ENCODE data around the gene IGSF21.

Gene IGSF21

GRCh38 chr1:18305182-18305795 lies 197.7 kb downstream of the IGSF21 start:
- no peak overlapping the region for H3K4me3 ChIP-seq (ENCODE audit: low read length)
- H3K9ac ChIP-seq (ENCODE audit: low read length) = no peak overlapping the region
- H3K27me3 ChIP-seq (ENCODE audit: low read depth, low read length) = no peaks in the 10 kb centered on the region
- H3K36me3 ChIP-seq (replicated peaks; ENCODE audit: low read depth, low read length) = no peaks in the 10 kb centered on the region
- H3K27ac ChIP-seq (ENCODE audit: low read length) = no peak overlapping the region
- no peaks in the 10 kb centered on the region for H3K4me1 ChIP-seq (ENCODE audit: low read length)
- no peaks in the 10 kb centered on the region for H3K79me2 ChIP-seq (ENCODE audit: low read length)
- no peak overlapping the region for H3K4me2 ChIP-seq (ENCODE audit: low read length)
- no peak for TF ChIP-seq CTCF (IDR thresholded peaks at IDR 0.05; ENCODE audit: low read depth, low read length)
- no peak for TF ChIP-seq EZH2phosphoT487 (IDR thresholded peaks at IDR 0.05; ENCODE audit: low read depth)
- H4K20me1 ChIP-seq (ENCODE audit: insufficient read depth, low read length) = no peaks in the 10 kb centered on the region
- no peaks in the 10 kb centered on the region for H3K9me3 ChIP-seq (ENCODE audit: insufficient read depth, low read length)
- no peak overlapping the region for H2AFZ ChIP-seq (ENCODE audit: low read depth, low read length)

- H3K36me3 ChIP-seq (replicated peaks; ENCODE audit: low read depth, low read length) = no peaks in the 10 kb centered on the region
- no peaks in the 10 kb centered on the region for H3K27me3 ChIP-seq (ENCODE audit: low read depth, low read length)
- no peaks in the 10 kb centered on the region for H3K4me1 ChIP-seq (ENCODE audit: low read length)
- H4K20me1 ChIP-seq (ENCODE audit: insufficient read depth, low read length) = no peaks in the 10 kb centered on the region
- no peak overlapping the region for H2AFZ ChIP-seq (ENCODE audit: low read depth, low read length)
- no peak overlapping the region for H3K9ac ChIP-seq (ENCODE audit: low read length)
- no peaks in the 10 kb centered on the region for H3K9me3 ChIP-seq (ENCODE audit: insufficient read depth, low read length)
- no peak overlapping the region for H3K4me2 ChIP-seq (ENCODE audit: low read length)
- no peak overlapping the region for H3K4me3 ChIP-seq (ENCODE audit: low read length)
- TF ChIP-seq CTCF (IDR thresholded peaks at IDR 0.05; ENCODE audit: low read depth, low read length) (no peak), EZH2phosphoT487 (IDR thresholded peaks at IDR 0.05; ENCODE audit: low read depth) (no peak)
- H3K27ac ChIP-seq (ENCODE audit: low read length) = no peak overlapping the region
- H3K79me2 ChIP-seq (ENCODE audit: low read length) = no peaks in the 10 kb centered on the region
Observed at GRCh38 chr1:18307329-18307898, 199.8 kb downstream of the IGSF21 start.

- no peaks in the 10 kb centered on the region for H3K4me1 ChIP-seq (ENCODE audit: low read length)
- H3K9me3 ChIP-seq (ENCODE audit: insufficient read depth, low read length) = no peaks in the 10 kb centered on the region
- H4K20me1 ChIP-seq (ENCODE audit: insufficient read depth, low read length) = no peaks in the 10 kb centered on the region
- no peak overlapping the region for H2AFZ ChIP-seq (ENCODE audit: low read depth, low read length)
- H3K9ac ChIP-seq (ENCODE audit: low read length) = no peak overlapping the region
- H3K27me3 ChIP-seq (ENCODE audit: low read depth, low read length) = no peaks in the 10 kb centered on the region
- no peak overlapping the region for H3K4me3 ChIP-seq (ENCODE audit: low read length)
- H3K36me3 ChIP-seq (replicated peaks; ENCODE audit: low read depth, low read length) = no peaks in the 10 kb centered on the region
- H3K4me2 ChIP-seq (ENCODE audit: low read length) = no peak overlapping the region
- no peak overlapping the region for H3K27ac ChIP-seq (ENCODE audit: low read length)
- H3K79me2 ChIP-seq (ENCODE audit: low read length) = no peaks in the 10 kb centered on the region
- TF ChIP-seq CTCF (IDR thresholded peaks at IDR 0.05; ENCODE audit: low read depth, low read length) (no peak), EZH2phosphoT487 (IDR thresholded peaks at IDR 0.05; ENCODE audit: low read depth) (no peak)
Observed at GRCh38 chr1:18309552-18310155, 202.1 kb downstream of the IGSF21 start.

GRCh38 chr1:18312961-18313360 lies 205.4 kb downstream of the IGSF21 start:
- no peaks in the 10 kb centered on the region for H3K9me3 ChIP-seq (ENCODE audit: insufficient read depth, low read length)
- no peaks in the 10 kb centered on the region for H3K27me3 ChIP-seq (ENCODE audit: low read depth, low read length)
- H3K79me2 ChIP-seq (ENCODE audit: low read length) = no peaks in the 10 kb centered on the region
- H3K4me3 ChIP-seq (ENCODE audit: low read length) = no peak overlapping the region
- H3K27ac ChIP-seq (ENCODE audit: low read length) = no peak overlapping the region
- no peaks in the 10 kb centered on the region for H3K4me1 ChIP-seq (ENCODE audit: low read length)
- no peak overlapping the region for H3K9ac ChIP-seq (ENCODE audit: low read length)
- H2AFZ ChIP-seq (ENCODE audit: low read depth, low read length) = no peak overlapping the region
- no peak overlapping the region for H3K4me2 ChIP-seq (ENCODE audit: low read length)
- H3K36me3 ChIP-seq (replicated peaks; ENCODE audit: low read depth, low read length) = no peaks in the 10 kb centered on the region
- TF ChIP-seq CTCF (IDR thresholded peaks at IDR 0.05; ENCODE audit: low read depth, low read length) = no peak
- TF ChIP-seq EZH2phosphoT487 (IDR thresholded peaks at IDR 0.05; ENCODE audit: low read depth) = no peak
- H4K20me1 ChIP-seq (ENCODE audit: insufficient read depth, low read length) = no peaks in the 10 kb centered on the region

All from OCI-LY3 (cell line).